CD4-positive, alpha-beta T cell treated with Interleukin-1 beta for 1 hour (primary cell): ENCODE measurements around the gene OR10H3.
"Not testable (repeated sequence)": the region's sequence is repeated elsewhere in the genome, so short reads cannot be mapped to it uniquely, and the experiment has no call there.

Experiments used
- DNase-seq, 2 donors: peaks; one replicate each; pipeline ENCODE4 v3.0.0-alpha.2; 2020 to 2022

The OR10H3 gene

GRCh38 chr19:15737722-15738121 lies at the start of gene OR10H3:
OR10H3 (plus strand) TSS chr19:15737985; CDS start chr19:15741393, 3,408 bp downstream.
- no peak for DNase-seq

GRCh38 chr19:15696654-15697194 lies 41.1 kb upstream of the OR10H3 start:
- DNase-seq, result no peak

- DNase-seq, result no peak
Measured at GRCh38 chr19:15701757-15702533, 35.8 kb upstream of the OR10H3 start.

- peak; percentile 13 to 36 for DNase-seq
Measured at GRCh38 chr19:15702534-15702930, 35.3 kb upstream of the OR10H3 start.

- no peak for DNase-seq
Measured at GRCh38 chr19:15714638-15715037, 23.1 kb upstream of the OR10H3 start.

- no peak for DNase-seq
Measured at GRCh38 chr19:15715642-15716041, 22.1 kb upstream of the OR10H3 start.

GRCh38 chr19:15717809-15718208 lies 20.0 kb upstream of the OR10H3 start:
- no peak for DNase-seq

GRCh38 chr19:15721268-15721667 lies 16.5 kb upstream of the OR10H3 start:
- DNase-seq, result no peak

GRCh38 chr19:15722956-15723355 lies 14.8 kb upstream of the OR10H3 start:
- no peak for DNase-seq

GRCh38 chr19:15727724-15728123 lies 10.1 kb upstream of the OR10H3 start, which contains the start of gene OR10H2:
OR10H2 (plus strand) TSS chr19:15728024; CDS start chr19:15728044, 20 bp downstream.
- no peak for DNase-seq

GRCh38 chr19:15730538-15730937 lies 7.2 kb upstream of the OR10H3 start:
- DNase-seq, result no peak

GRCh38 chr19:15732388-15732787 lies 5.4 kb upstream of the OR10H3 start:
- DNase-seq, result no peak

- DNase-seq, result no peak
Measured at GRCh38 chr19:15733895-15734294, 3.9 kb upstream of the OR10H3 start.

GRCh38 chr19:15740785-15741184 lies 3.0 kb downstream of the OR10H3 start:
- DNase-seq, result no peak

- no peak for DNase-seq
Measured at GRCh38 chr19:15748239-15748638, 10.5 kb downstream of the OR10H3 start.

- no peak for DNase-seq
Measured at GRCh38 chr19:15758379-15758778, 20.6 kb downstream of the OR10H3 start.

- no peak for DNase-seq
Measured at GRCh38 chr19:15759962-15760565, 22.3 kb downstream of the OR10H3 start.

GRCh38 chr19:15769586-15769985 lies 31.8 kb downstream of the OR10H3 start:
- no peak for DNase-seq

GRCh38 chr19:15774159-15774558 lies 36.4 kb downstream of the OR10H3 start:
- DNase-seq, result not testable (repeated sequence)

- DNase-seq, result no peak
Measured at GRCh38 chr19:15775249-15775648, 37.5 kb downstream of the OR10H3 start.

GRCh38 chr19:15776264-15776663 lies 38.5 kb downstream of the OR10H3 start:
- no peak for DNase-seq

- DNase-seq, result no peak
Measured at GRCh38 chr19:15776991-15777970, 39.5 kb downstream of the OR10H3 start.
